Measurements from ENCODE around the gene USP32.
"Not testable (repeated sequence)": the region's sequence is repeated elsewhere in the genome, so short reads cannot be mapped to it uniquely, and the experiment has no call there.

USP32 gene

GRCh38 chr17:60328679-60329078 lies 63.3 kb downstream of the USP32 start:
- DNase-seq = no peak

- DNase-seq = no peak
These were observed 64.0 kb downstream of the USP32 start for GRCh38 chr17:60327901-60328273.

- DNase-seq = no peak
These were observed 64.6 kb downstream of the USP32 start for GRCh38 chr17:60327134-60327900.

GRCh38 chr17:60326702-60327101 lies 65.2 kb downstream of the USP32 start:
- no peak for DNase-seq

- no peak for DNase-seq
These were observed 66.0 kb downstream of the USP32 start for GRCh38 chr17:60325730-60326524.

GRCh38 chr17:60323754-60324153 lies 68.2 kb downstream of the USP32 start:
- no peak for DNase-seq

GRCh38 chr17:60322056-60322387 lies 69.9 kb downstream of the USP32 start:
- DNase-seq = no peak

- DNase-seq = no peak
These were observed 70.4 kb downstream of the USP32 start for GRCh38 chr17:60321336-60322055.

- no peak for DNase-seq
These were observed 73.1 kb downstream of the USP32 start for GRCh38 chr17:60318830-60319229.

- no peak for DNase-seq
These were observed 73.6 kb downstream of the USP32 start for GRCh38 chr17:60318326-60318725.

- DNase-seq = no peak
These were observed 76.3 kb downstream of the USP32 start for GRCh38 chr17:60315650-60316049.

GRCh38 chr17:60314900-60315299 lies 77.0 kb downstream of the USP32 start:
- not testable (repeated sequence) for DNase-seq

GRCh38 chr17:60314423-60314822 lies 77.5 kb downstream of the USP32 start:
- DNase-seq = no peak

- no peak for DNase-seq
These were observed 80.0 kb downstream of the USP32 start for GRCh38 chr17:60311936-60312335.

GRCh38 chr17:60311186-60311585 lies 80.7 kb downstream of the USP32 start:
- DNase-seq = no peak

- DNase-seq = peak; percentile 53
These were observed 86.8 kb downstream of the USP32 start for GRCh38 chr17:60305141-60305540.

GRCh38 chr17:60304502-60304901 lies 87.4 kb downstream of the USP32 start:
- no peak for DNase-seq

GRCh38 chr17:60303406-60304099 lies 88.4 kb downstream of the USP32 start:
- DNase-seq = no peak

- no peak for DNase-seq
These were observed 90.3 kb downstream of the USP32 start for GRCh38 chr17:60301649-60302048.

GRCh38 chr17:60300949-60301348 lies 91.0 kb downstream of the USP32 start:
- no peak for DNase-seq

- no peak for DNase-seq
These were observed 91.9 kb downstream of the USP32 start for GRCh38 chr17:60300011-60300410.

GRCh38 chr17:60297760-60298401 lies 94.1 kb downstream of the USP32 start:
- DNase-seq = no peak

- DNase-seq = no peak
These were observed 95.8 kb downstream of the USP32 start for GRCh38 chr17:60296177-60296576.

Data from SIG-M5 (cell line).